ENCODE measurements around the gene DNAJC5.
"Not testable (repeated sequence)": the region's sequence is repeated elsewhere in the genome, so short reads cannot be mapped to it uniquely, and the experiment has no call there.

The DNAJC5 gene

GRCh38 chr20:63894358-63895201 is at the start of gene DNAJC5:
DNAJC5 (plus strand) TSS chr20:63895126; CDS start chr20:63928346, 33,220 bp downstream.
- H3K4me3 ChIP-seq (ENCODE audit: low read length): peak within 1 kb of the TSS; percentile 72
- peak; percentile 90 for DNase-seq (ENCODE audit: low read depth)
- no peak for TF ChIP-seq CTCF (conservative IDR thresholded peaks at IDR 0.05; ENCODE audit: low read length)

- H3K4me3 ChIP-seq (ENCODE audit: low read length): no peak overlapping the region
- DNase-seq (ENCODE audit: low read depth): no peak
- TF ChIP-seq CTCF (conservative IDR thresholded peaks at IDR 0.05; ENCODE audit: low read length): no peak
These were observed 48.7 kb upstream of the DNAJC5 start for GRCh38 chr20:63846128-63846771.

GRCh38 chr20:63846888-63847236 is 48.1 kb upstream of the DNAJC5 start:
- no peak overlapping the region for H3K4me3 ChIP-seq (ENCODE audit: low read length)
- no peak for TF ChIP-seq CTCF (conservative IDR thresholded peaks at IDR 0.05; ENCODE audit: low read length)
- no peak for DNase-seq (ENCODE audit: low read depth)

GRCh38 chr20:63847237-63848002 is 47.5 kb upstream of the DNAJC5 start:
- no peak overlapping the region for H3K4me3 ChIP-seq (ENCODE audit: low read length)
- TF ChIP-seq CTCF (conservative IDR thresholded peaks at IDR 0.05; ENCODE audit: low read length): no peak
- DNase-seq (ENCODE audit: low read depth): no peak

GRCh38 chr20:63848003-63848911 is 46.7 kb upstream of the DNAJC5 start:
- H3K4me3 ChIP-seq (ENCODE audit: low read length): no peak overlapping the region
- DNase-seq (ENCODE audit: low read depth): no peak
- TF ChIP-seq CTCF (conservative IDR thresholded peaks at IDR 0.05; ENCODE audit: low read length): no peak

GRCh38 chr20:63850689-63851547 is 44.0 kb upstream of the DNAJC5 start:
- TF ChIP-seq CTCF (conservative IDR thresholded peaks at IDR 0.05; ENCODE audit: low read length): no peak
- H3K4me3 ChIP-seq (ENCODE audit: low read length): no peak overlapping the region
- no peak for DNase-seq (ENCODE audit: low read depth)

GRCh38 chr20:63851548-63851943 is 43.4 kb upstream of the DNAJC5 start:
- H3K4me3 ChIP-seq (ENCODE audit: low read length); DNase-seq (ENCODE audit: low read depth): not testable (repeated sequence)

- not testable (repeated sequence) for H3K4me3 ChIP-seq (ENCODE audit: low read length); DNase-seq (ENCODE audit: low read depth)
These were observed 41.2 kb upstream of the DNAJC5 start for GRCh38 chr20:63853733-63854068.
